ENCODE data around the gene HEY2.
A peak's percentile ranks its signal among the peaks of the same experiment; 100 is the strongest.

HEY2 gene

GRCh38 chr6:125745281-125746018 is 4.0 kb upstream of the HEY2 start:
- DNase-seq = no peak

DNA sequence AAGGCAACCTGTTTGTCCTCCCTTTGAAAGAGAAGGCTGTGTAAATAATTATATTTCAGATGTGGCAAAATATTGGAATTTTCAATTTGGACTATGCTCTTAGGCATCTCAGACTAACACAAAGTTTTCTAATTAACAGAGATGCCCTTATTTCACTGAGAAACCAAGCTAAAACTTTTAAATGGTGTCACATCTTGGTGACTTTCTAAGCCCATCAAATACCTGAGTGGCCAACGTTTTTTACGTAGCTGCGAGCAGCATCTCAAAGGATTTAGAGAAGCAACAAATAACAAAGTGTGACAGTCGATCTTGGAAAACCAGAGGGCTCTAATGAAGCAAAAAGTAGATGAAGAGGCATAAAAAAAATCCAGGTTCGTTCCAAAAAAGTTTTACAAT is 3.4 kb upstream of the HEY2 start:
- DNase-seq = no peak

DNA sequence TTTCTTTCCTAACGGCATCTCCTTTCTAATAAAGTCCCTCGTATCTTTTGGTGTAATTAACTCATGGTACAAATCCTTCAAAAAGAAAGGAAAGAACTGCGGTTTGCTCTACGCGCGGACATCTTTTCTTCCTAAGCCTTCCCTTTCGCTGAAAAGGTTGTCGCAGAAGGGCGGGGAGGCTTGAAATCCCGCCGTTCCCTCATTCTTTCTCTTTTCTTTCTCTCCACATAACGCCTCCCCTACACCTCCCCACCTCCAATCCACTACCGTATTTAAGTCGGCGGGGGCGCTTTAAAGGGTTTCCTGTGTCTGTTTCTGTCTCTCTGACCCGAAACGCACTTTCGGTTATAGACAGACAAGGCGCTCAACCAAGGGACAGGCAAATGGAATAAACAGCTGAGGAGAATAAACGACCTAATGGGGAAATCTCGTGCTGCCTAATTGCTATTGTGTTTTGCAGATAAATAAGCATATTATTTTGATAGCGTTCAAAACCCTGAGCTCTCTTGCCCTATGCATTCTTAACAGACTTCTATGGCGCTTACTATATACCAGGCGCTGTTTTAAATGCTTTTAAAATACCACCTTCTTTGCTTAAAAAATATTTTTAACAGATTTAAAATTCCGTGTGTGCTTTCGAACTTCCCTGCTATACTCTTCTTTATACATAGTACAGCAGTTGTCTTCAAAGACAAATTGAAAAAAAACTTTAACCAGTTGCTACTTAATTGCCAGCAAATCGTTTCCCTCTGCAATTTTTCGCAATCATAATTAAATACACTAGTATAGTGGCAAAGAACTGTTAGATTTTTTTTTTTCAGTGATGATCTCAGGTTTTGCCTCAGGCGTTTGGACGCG is 2.5 kb upstream of the HEY2 start:
- DNase-seq = peak; percentile 67

DNA sequence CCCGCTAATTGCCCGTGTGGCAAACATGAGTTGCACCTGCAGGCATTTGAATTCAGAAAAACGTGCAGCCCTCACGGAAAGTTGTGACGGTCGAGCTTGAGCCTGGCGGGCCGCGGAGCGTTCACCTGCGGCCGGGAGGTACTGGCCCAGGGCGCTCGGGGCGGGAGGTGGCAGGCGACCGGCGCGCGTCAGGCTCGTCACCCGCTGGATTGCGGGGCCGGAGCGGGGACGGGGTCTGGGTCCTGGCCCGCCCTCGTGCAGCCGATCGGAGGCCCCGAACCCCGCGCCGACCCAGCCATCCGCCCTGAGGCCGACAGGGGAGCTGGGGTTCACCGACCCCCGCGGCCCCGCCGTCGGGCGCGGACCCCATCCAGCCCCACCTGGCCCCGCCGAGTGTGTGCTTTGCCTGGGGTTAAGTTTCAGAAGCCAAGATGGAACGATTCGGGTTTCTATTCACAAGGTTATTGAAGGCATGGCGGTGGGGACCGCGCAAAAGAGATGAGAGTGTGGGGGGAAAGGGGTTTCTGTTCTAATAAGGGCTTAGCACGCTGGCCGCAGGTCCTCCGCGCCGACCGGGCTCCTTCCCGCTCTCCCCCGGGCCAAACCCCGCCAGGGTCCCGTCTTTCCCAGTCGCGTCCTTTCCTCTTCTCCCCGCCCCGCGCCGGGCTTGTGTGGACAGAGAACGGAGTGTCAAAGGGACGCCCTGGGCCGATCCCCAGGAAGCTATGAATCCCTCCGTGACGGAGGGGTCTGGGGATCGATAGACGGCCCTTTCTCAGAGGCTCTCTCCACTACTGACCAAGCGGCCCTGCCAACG is 1.6 kb upstream of the HEY2 start:
- DNase-seq = no peak

DNA sequence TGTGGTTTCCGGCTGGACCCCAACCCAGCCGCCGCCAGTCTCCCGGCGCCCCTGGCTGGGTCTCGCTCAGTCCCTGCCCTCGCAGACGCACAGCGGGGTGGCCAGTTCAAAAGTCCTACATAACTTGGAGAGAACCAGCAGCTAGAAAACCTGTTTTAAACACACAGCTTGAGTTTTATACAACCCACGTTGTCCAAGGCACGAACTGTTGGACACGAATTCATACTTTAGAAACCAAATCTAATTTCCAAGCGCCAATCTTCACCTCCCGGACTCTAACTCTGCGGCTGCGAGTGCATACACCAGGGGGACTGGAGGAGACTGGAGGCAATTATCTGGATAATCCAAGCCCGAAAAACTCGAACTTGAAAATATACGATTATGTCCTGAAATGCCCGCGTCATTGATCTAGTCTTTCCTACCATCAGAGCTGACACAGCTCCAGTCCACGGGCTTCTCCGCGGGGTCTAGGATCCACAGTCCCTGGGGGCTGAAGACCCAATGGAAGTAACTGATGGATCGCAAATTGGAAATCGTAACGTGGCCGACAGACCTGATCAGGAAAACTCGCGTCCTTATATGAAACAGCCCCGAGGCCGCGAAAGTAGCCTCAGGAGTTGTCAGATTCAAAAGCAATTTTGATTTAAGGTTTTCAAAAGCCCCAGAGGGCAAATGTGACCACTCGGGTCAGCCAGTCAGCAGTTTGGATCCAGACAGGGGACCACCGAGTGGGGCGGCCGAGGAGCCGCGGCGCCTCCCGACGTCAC is 843 bp upstream of the HEY2 start:
- no peak for DNase-seq

GRCh38 chr6:125749865-125750691 is 646 bp downstream of the HEY2 start:
- no peak for DNase-seq

- DNase-seq = no peak
Observed at GRCh38 chr6:125750692-125751333, 1.4 kb downstream of the HEY2 start.

GRCh38 chr6:125751334-125751916 is 2.0 kb downstream of the HEY2 start:
- no peak for DNase-seq

- DNase-seq = no peak
Observed at GRCh38 chr6:125752773-125753172, 3.3 kb downstream of the HEY2 start.

- DNase-seq = no peak
Observed at GRCh38 chr6:125753218-125753936, 3.9 kb downstream of the HEY2 start.

DNA sequence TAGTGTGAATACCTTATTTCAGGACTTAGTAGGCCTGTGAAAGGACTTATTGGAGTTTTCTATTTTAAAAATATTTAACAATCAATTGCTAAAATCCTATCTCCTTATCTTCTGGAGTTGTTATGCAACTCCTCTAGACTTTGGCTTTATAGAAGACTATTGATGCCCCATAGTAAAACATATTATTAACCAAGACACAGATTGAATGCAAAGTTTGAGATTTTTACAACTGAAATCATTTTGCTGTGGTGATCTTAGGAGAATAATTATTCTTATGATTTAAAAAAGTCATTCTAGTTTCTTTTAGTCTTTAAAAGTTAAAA is 4.5 kb downstream of the HEY2 start:
- DNase-seq = no peak

DNA sequence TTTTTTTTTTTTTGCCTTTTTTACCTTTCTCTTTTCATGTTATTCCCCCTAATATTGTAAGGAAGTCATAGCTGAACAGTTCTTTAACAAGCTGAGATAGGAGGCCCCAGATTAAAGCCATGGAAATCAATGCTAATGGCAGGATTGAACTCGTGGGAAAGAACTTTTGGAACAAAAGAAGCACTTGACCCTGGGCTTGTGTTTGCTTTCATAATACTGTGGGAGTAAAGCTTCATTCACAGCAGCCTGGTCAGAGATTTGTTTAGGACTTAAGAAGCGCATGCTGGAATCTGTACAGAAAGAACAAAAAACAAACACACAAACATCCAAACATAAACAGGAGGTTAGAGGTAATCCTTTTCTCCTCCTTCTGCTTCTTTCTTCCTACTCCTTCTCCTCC is 5.1 kb downstream of the HEY2 start:
- DNase-seq = no peak

DNA sequence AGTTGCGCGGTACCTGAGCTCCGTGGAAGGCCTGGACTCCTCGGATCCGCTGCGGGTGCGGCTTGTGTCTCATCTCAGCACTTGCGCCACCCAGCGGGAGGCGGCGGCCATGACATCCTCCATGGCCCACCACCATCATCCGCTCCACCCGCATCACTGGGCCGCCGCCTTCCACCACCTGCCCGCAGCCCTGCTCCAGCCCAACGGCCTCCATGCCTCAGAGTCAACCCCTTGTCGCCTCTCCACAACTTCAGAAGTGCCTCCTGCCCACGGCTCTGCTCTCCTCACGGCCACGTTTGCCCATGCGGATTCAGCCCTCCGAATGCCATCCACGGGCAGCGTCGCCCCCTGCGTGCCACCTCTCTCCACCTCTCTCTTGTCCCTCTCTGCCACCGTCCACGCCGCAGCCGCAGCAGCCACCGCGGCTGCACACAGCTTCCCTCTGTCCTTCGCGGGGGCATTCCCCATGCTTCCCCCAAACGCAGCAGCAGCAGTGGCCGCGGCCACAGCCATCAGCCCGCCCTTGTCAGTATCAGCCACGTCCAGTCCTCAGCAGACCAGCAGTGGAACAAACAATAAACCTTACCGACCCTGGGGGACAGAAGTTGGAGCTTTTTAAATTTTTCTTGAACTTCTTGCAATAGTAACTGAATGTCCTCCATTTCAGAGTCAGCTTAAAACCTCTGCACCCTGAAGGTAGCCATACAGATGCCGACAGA is 9.9 kb downstream of the HEY2 start:
- DNase-seq = no peak

- no peak for DNase-seq
Observed at GRCh38 chr6:125759959-125760457, 10.6 kb downstream of the HEY2 start.

- no peak for DNase-seq
Observed at GRCh38 chr6:125764121-125764671, 14.8 kb downstream of the HEY2 start.

GRCh38 chr6:125765944-125766343 is 16.5 kb downstream of the HEY2 start:
- no peak for DNase-seq

- DNase-seq = no peak
Observed at GRCh38 chr6:125766641-125767040, 17.2 kb downstream of the HEY2 start.

DNA sequence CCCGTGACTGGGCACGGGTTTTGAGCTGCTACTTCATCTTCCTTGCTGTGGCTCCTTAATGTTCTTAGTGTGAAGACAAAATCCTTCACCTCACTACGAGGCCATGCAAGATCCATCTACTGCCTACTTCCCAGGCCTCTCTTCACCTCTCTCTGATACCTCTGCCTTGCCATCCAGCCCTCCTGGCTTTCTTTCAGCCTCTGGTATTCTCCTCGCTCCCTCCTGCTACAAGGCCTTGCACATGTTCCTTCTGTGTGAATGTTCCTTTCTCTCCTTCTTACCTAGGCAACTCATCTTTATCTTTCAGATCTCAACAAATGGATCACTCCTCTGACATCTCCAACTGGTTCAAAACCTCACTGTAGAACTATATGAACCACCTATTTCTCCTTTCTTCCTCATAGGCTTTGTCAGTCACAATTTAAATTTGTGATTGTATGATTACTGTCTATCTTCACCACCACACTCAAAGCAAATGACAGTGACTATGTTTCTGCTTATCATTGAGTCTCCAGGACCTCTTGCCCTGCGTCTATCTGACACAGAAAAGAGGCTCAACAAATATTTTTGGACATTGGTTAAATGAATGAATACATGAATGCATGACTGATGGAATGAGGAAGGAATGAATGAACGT is 19.8 kb downstream of the HEY2 start:
- DNase-seq = no peak

Data from CD4-positive, alpha-beta T cell treated with Interferon gamma for 1 hour (primary cell).